Endodermal cell (in vitro differentiated cells): ENCODE results near the gene OVCA2. TPM values are rescaled to one million over a fixed set of nuclear protein-coding genes. Genes with fewer than 3 reads are reported as not detected.

Source experiments
- DNase-seq: peaks from one replicate; pipeline ENCODE4 v3.0.0-alpha.2; 2017
- H3K27ac ChIP-seq: 2 replicates; pipeline ENCODE4 v1.5.1; 2013; ENCODE audit warnings: mild to moderate bottlenecking, low read depth, low read length, moderate library complexity
- H3K27me3 ChIP-seq: 2 replicates; pipeline ENCODE4 v1.6.1; 2013; ENCODE audit warnings: mild to moderate bottlenecking, low read length, moderate library complexity; ENCODE audit not compliant: insufficient read depth, control insufficient read depth, poor library complexity, severe bottlenecking
- H3K36me3 ChIP-seq: 2 replicates; pipeline ENCODE4 v1.7.0; 2013; ENCODE audit warnings: mild to moderate bottlenecking, low read length, moderate library complexity; ENCODE audit not compliant: control insufficient read depth, insufficient read depth
- H3K4me1 ChIP-seq: one replicate; pipeline ENCODE4 v1.7.0; 2013; ENCODE audit warnings: low read length; ENCODE audit not compliant: control insufficient read depth, insufficient read depth
- H3K4me3 ChIP-seq: 2 replicates; pipeline ENCODE4 v1.5.1; 2013; ENCODE audit warnings: mild to moderate bottlenecking, low read length, moderate library complexity
- H3K9ac ChIP-seq: 2 replicates; pipeline ENCODE4 v1.6.1; 2013; ENCODE audit warnings: mild to moderate bottlenecking, low read length, moderate library complexity; ENCODE audit not compliant: poor library complexity, severe bottlenecking; ENCODE audit errors: extremely low read depth
- H3K9me3 ChIP-seq: 2 replicates; pipeline ENCODE4 v1.6.1; 2013; ENCODE audit warnings: mild to moderate bottlenecking, low read length, moderate library complexity; ENCODE audit not compliant: control insufficient read depth
- H3K27ac Mint-ChIP-seq: 2 replicates; pipeline ENCODE4 v1.8.0; 2020; ENCODE audit warnings: mixed read lengths
- H3K27me3 Mint-ChIP-seq: 2 replicates; pipeline ENCODE4 v1.8.0; 2021; ENCODE audit warnings: mild to moderate bottlenecking, mixed read lengths; ENCODE audit not compliant: insufficient read depth
- H3K36me3 Mint-ChIP-seq: 2 replicates; pipeline ENCODE4 v1.8.0; 2020; ENCODE audit warnings: low read depth, mixed read lengths
- H3K4me1 Mint-ChIP-seq: 2 replicates; pipeline ENCODE4 v1.8.0; 2020; ENCODE audit warnings: mixed read lengths
- H3K4me3 Mint-ChIP-seq: 2 replicates; pipeline ENCODE4 v1.8.0; 2020; ENCODE audit warnings: mild to moderate bottlenecking, moderate library complexity, mixed read lengths
- H3K9me3 Mint-ChIP-seq: 2 replicates; pipeline ENCODE4 v1.8.0; 2020; ENCODE audit warnings: mild to moderate bottlenecking, mixed read lengths
- WGBS, 2 experiments: methylation state at CpG; one replicate each; pipeline versions ENCODE4 v1.1.5 to v1.1.7; 2013; ENCODE audit warnings: missing lambda C conversion rate in 2 of 2, mixed read lengths in 1 of 2; ENCODE audit not compliant: insufficient coverage in 1 of 2, insufficient read length in 1 of 2; 5-methylcytosine and 5-hydroxymethylcytosine counted together
- total RNA-seq, 2 donors: library from RNA; stranded (reverse); fragmentation: NEBNext Ultra II Directional in 1 of 2; extraction: Animal tissue kit (Norgen Biotek cat#: 25700) in 1 of 2; gene quantifications; 2 replicates in 1 of 2; 3 replicates in 1 of 2; pipeline ENCODE4 v1.2.1, GENCODE V29; 2021
- TF ChIP-seq, protein P1 (sequence below): fragments of 200-600 bp; sonication (generic); conservative IDR thresholded peaks from 2 replicates; pipeline ENCODE4 v1.5.0; 2021; ENCODE audit warnings: antibody characterized with exemption, mild to moderate bottlenecking

Gene OVCA2
- total RNA-seq, 2 donors from 2014 or later: 19.8 to 27.5 TPM

DNA sequence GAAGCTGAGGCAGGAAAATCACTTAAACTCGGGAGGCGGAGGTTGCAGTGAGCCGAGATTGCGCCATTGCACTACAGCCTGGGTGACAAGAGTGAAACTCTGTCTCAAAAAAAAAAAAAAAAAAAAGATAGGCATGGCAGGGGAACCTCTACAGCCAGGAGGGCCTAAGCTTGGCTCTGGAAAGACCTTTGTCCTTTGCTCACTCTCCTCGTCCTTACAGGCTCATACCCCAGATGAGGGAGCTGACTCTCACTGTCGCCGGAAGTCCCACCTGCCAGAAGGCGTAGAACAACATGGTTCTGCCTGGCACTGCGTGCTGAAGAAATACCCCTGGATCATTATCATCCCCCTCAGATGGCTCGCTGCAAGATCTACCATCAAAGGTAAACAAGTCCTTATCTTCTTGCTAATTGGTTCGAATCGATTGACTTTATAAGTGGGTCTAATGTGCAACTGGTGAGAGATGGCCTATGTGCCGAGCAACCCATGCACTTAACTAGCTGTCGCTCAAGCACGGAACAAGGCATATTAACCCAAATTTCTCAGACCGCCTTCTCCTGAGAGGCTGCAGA is 46.4 kb upstream of the OVCA2 start:
- Mint-ChIP-seq H3K9me3 (no peaks in the 10 kb centered on the region), H3K36me3 (peaks cover 2% of the 10 kb centered on the region), H3K27ac (peak overlapping the region; percentile 10), H3K4me1 (peaks cover 34% of the 10 kb centered on the region), H3K4me3 (peak overlapping the region; percentile 10), H3K27me3 (peaks cover 31% of the 10 kb centered on the region)
- WGBS, 2 experiments: 82 to 86% methylated on average over 13 to 16 of the region's 16 CpGs
- TF ChIP-seq, protein P1, sequence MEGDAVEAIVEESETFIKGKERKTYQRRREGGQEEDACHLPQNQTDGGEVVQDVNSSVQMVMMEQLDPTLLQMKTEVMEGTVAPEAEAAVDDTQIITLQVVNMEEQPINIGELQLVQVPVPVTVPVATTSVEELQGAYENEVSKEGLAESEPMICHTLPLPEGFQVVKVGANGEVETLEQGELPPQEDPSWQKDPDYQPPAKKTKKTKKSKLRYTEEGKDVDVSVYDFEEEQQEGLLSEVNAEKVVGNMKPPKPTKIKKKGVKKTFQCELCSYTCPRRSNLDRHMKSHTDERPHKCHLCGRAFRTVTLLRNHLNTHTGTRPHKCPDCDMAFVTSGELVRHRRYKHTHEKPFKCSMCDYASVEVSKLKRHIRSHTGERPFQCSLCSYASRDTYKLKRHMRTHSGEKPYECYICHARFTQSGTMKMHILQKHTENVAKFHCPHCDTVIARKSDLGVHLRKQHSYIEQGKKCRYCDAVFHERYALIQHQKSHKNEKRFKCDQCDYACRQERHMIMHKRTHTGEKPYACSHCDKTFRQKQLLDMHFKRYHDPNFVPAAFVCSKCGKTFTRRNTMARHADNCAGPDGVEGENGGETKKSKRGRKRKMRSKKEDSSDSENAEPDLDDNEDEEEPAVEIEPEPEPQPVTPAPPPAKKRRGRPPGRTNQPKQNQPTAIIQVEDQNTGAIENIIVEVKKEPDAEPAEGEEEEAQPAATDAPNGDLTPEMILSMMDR: no peak
- H3K4me1 ChIP-seq: peaks cover 31% of the 10 kb centered on the region
- no peaks in the 10 kb centered on the region for H3K27me3 ChIP-seq
- peaks cover 7% of the 10 kb centered on the region for H3K36me3 ChIP-seq
- DNase-seq: no peak
- H3K4me3 ChIP-seq: no peak overlapping the region
- H3K9me3 ChIP-seq: no peaks in the 10 kb centered on the region
- no peak overlapping the region for H3K27ac ChIP-seq
- H3K9ac ChIP-seq: no peak overlapping the region

DNA sequence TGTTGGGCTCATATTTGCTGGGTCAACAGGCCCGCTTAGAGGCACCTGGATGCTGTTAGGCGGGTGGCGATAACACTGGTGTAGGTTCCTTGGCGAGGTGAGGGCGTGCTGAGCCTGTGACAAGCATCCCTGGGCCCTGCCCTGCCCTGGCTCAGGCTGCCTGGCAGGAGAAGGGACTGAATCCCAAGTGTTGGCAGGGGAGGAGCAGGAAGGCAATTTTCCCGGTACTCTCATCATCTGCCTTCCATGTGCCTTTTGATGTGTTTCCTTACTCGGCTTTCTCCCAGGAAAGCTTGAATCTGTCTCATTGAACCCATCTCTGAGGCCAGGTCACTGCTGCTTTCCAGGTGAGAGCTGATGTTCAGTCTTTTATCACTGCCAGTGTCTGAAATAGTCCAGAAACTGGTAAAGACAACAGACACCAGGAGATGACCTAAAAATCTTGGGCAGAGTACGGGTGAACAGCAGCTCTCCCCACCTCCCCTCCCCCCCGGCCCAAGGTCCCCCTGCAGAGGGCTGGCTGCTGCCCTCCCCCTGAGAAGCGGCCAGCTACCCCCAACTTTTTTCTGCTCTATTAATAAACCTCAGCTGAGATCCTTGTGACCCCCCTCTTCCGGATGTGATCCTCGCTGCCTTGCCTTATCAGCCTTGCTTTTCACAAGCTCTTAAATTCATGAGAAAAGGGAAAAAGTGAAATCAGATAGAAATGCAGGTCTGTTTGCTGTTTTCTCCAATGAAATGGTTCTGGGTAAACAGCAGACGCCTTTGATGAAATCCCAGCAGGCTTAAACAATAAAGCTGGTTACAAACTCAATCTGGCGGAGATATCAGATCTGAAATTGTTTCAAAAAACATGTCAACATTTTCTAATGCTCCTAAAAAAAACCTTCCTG is 45.7 kb upstream of the OVCA2 start:
- TF ChIP-seq, protein P1: no peak
- DNase-seq: no peak
- Histone ChIP-seq H3K36me3 (peaks cover 7% of the 10 kb centered on the region), H3K4me1 (peaks cover 31% of the 10 kb centered on the region), H3K27ac (no peak overlapping the region), H3K9me3 (no peaks in the 10 kb centered on the region), H3K4me3 (peak overlapping the region; percentile 61), H3K9ac (no peak overlapping the region), H3K27me3 (no peaks in the 10 kb centered on the region)
- H3K36me3 Mint-ChIP-seq: peaks cover 2% of the 10 kb centered on the region
- H3K27ac Mint-ChIP-seq: peak overlapping the region; percentile 31
- peak overlapping the region; percentile 10 for H3K4me3 Mint-ChIP-seq
- H3K4me1 Mint-ChIP-seq: peaks cover 30% of the 10 kb centered on the region
- WGBS, 2 experiments: 70% methylated on average over 7 to 13 of the region's 14 CpGs
- no peaks in the 10 kb centered on the region for H3K9me3 Mint-ChIP-seq
- H3K27me3 Mint-ChIP-seq: peaks cover 29% of the 10 kb centered on the region

DNA sequence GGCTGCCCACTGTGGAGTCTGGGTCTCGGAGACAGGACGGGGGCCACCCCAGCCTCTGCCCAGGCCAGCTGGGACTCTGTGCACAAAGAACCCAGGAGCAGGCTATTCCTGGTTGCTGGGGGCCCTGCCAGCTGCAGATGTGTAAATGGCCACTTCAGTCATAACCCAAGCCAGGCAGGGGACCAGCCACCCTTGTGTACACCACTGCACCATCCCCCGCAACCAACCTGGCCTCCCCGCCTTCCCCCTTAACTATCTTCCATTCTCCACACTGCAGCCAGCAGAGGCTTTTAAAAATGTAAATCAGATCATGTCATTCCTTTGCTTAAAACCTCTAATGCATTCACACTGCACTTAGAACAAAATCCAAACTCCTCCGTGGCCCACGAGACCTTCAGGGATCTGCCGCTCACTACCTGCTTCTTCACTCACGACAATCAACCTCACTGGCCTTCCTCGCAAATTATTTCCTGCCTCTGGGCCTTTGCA is 45.0 kb upstream of the OVCA2 start:
- Mint-ChIP-seq H3K4me3 (peak overlapping the region; percentile 10), H3K27ac (peak overlapping the region; percentile 56), H3K4me1 (peaks cover 30% of the 10 kb centered on the region), H3K36me3 (peaks cover 2% of the 10 kb centered on the region), H3K9me3 (no peaks in the 10 kb centered on the region), H3K27me3 (peaks cover 25% of the 10 kb centered on the region)
- TF ChIP-seq, protein P1: no peak
- Histone ChIP-seq H3K36me3 (peaks cover 7% of the 10 kb centered on the region), H3K27me3 (no peaks in the 10 kb centered on the region), H3K4me1 (peaks cover 31% of the 10 kb centered on the region), H3K4me3 (peak overlapping the region; percentile 61), H3K27ac (no peak overlapping the region), H3K9me3 (no peaks in the 10 kb centered on the region), H3K9ac (no peak overlapping the region)
- 66 to 80% methylated on average over 5 to 9 of the region's 9 CpGs for WGBS, 2 experiments
- no peak for DNase-seq
